Endothelial cell of umbilical vein (primary cell): Measurements from ENCODE around the gene B2M. TPM values are rescaled to one million over a fixed set of nuclear protein-coding genes. Genes with fewer than 3 reads are reported as not detected.

Experiments
- BruUV-seq: library from RNA; stranded (reverse); fragments of 400-500 nt; replicated peaks from 2 replicates; lab custom pipeline; 2021; lab: Mats Ljungman, UMichigan
- CTCF ChIA-PET: fragments of 300-600, 350-600 bp; sonication (Branson Sonifier 250); formaldehyde crosslinking; loops from one replicate; lab custom pipeline; 2021; ENCODE audit warnings: antibody characterized with exemption, inconsistent platforms; lab: Charles Lee
- POLR2A ChIA-PET: fragments of 300-600, 350-600 bp; sonication (Branson Sonifier 250); formaldehyde crosslinking; loops from one replicate; lab custom pipeline; 2021; ENCODE audit warnings: antibody characterized with exemption, inconsistent platforms; lab: Charles Lee
- DNase-seq: peaks from one replicate; pipeline ENCODE4 v3.0.0-alpha.2; 2011; ENCODE audit warnings: low read depth, low spot score
- FAIRE-seq: peaks from 2 replicates; lab custom pipeline; 2011; peaks lifted over from hg19 to GRCh38; lab: Jason Lieb, UNC
- H2AFZ ChIP-seq: 2 replicates; pipeline ENCODE4 v1.6.0; 2012; ENCODE audit warnings: low read depth, low read length, control low read depth, inconsistent platforms
- H3K27ac ChIP-seq: 2 replicates; pipeline ENCODE4 v1.5.1; 2011; ENCODE audit warnings: low read depth, mild to moderate bottlenecking, control low read depth, low read length, moderate library complexity; ENCODE audit not compliant: insufficient read depth
- H3K27me3 ChIP-seq, 2 experiments: 2 replicates each; pipeline versions ENCODE4 v1.6.0 to v1.6.1; 2011; ENCODE audit warnings: low read length in 2 of 2, mixed read lengths in 1 of 2; ENCODE audit not compliant: control insufficient read depth in 2 of 2, insufficient read depth in 2 of 2
- H3K36me3 ChIP-seq, 2 experiments: 2 replicates in 1 of 2; 3 replicates in 1 of 2; pipeline ENCODE4 v1.5.1; 2011; ENCODE audit warnings: low read length in 2 of 2, mild to moderate bottlenecking in 1 of 2, moderate library complexity in 1 of 2; ENCODE audit not compliant: control insufficient read depth in 2 of 2, insufficient read depth in 2 of 2; ENCODE audit errors: extremely low read depth in 1 of 2
- H3K4me1 ChIP-seq: 3 replicates; pipeline ENCODE4 v1.5.1; 2011; ENCODE audit warnings: mild to moderate bottlenecking, low read length; ENCODE audit not compliant: control insufficient read depth, insufficient read depth; ENCODE audit errors: extremely low read depth
- H3K4me2 ChIP-seq: 2 replicates; pipeline ENCODE4 v1.6.1; 2011; ENCODE audit warnings: low read length, control low read depth, mixed read lengths; ENCODE audit not compliant: insufficient read depth
- H3K4me3 ChIP-seq, 3 experiments: fragments of 200-600 bp in 1 of 3; sonication (generic), shearing (Covaris generic) in 1 of 3; replicated peaks in 1 of 3; 2 replicates each; pipeline ENCODE4 v1.5.1; 2011 to 2016; ENCODE audit warnings: control low read depth in 3 of 3, low read length in 3 of 3, mild to moderate bottlenecking in 2 of 3, inconsistent platforms in 1 of 3, low read depth in 1 of 3, moderate library complexity in 1 of 3; ENCODE audit not compliant: insufficient read depth in 1 of 3
- H3K79me2 ChIP-seq: 2 replicates; pipeline ENCODE4 v1.6.0; 2012; ENCODE audit warnings: low read length, inconsistent platforms; ENCODE audit not compliant: control insufficient read depth, insufficient read depth
- H3K9ac ChIP-seq: replicated peaks from 2 replicates; pipeline ENCODE3; 2011; ENCODE audit warnings: low read length, control low read depth; ENCODE audit not compliant: insufficient read depth; ENCODE audit errors: extremely low read depth
- H3K9me1 ChIP-seq: replicated peaks from 3 replicates; pipeline ENCODE4 v1.6.0; 2011; ENCODE audit warnings: mild to moderate bottlenecking, low read length; ENCODE audit not compliant: control insufficient read depth, insufficient read depth; ENCODE audit errors: extremely low read depth
- H3K9me3 ChIP-seq: replicated peaks from 2 replicates; pipeline ENCODE4 v1.5.1; 2012; ENCODE audit warnings: low read length, inconsistent platforms; ENCODE audit not compliant: control insufficient read depth, insufficient read depth
- H4K20me1 ChIP-seq: replicated peaks from 2 replicates; pipeline ENCODE3; 2011; ENCODE audit warnings: mild to moderate bottlenecking, low read length; ENCODE audit not compliant: control insufficient read depth, insufficient read depth; ENCODE audit errors: extremely low read depth
- CTCF ChIP-seq, 2 donors: IDR thresholded peaks; 1 replicate in 1 of 2; 2 replicates in 1 of 2; pipeline ENCODE4 v1.5.1; 2011; ENCODE audit warnings: low read length in 2 of 2, mild to moderate bottlenecking in 2 of 2, moderate library complexity in 2 of 2, control low read depth in 1 of 2, inconsistent platforms in 1 of 2, low read depth in 1 of 2; ENCODE audit not compliant: insufficient read depth in 1 of 2; ENCODE audit errors: extremely low read depth in 1 of 2
- EZH2 ChIP-seq: IDR thresholded peaks from 2 replicates; pipeline ENCODE4 v1.6.1; 2012; ENCODE audit warnings: borderline replicate concordance, low read depth, mild to moderate bottlenecking, moderate library complexity, low read length, inconsistent platforms; ENCODE audit not compliant: severe bottlenecking
- FOS ChIP-seq: IDR thresholded peaks from 2 replicates; pipeline ENCODE4 v1.6.1; 2011; ENCODE audit warnings: mild to moderate bottlenecking, low read length, moderate library complexity, borderline replicate concordance; ENCODE audit not compliant: insufficient read depth
- GATA2 ChIP-seq: IDR thresholded peaks from 2 replicates; pipeline ENCODE4 v1.7.0; 2011; ENCODE audit warnings: low read depth, mild to moderate bottlenecking, moderate library complexity, mixed read lengths, low read length; ENCODE audit not compliant: insufficient read length, insufficient read depth
- JUN ChIP-seq: IDR thresholded peaks from 2 replicates; pipeline ENCODE4 v1.6.1; 2011; ENCODE audit warnings: borderline replicate concordance, low read depth; ENCODE audit not compliant: insufficient read length, insufficient read depth
- MAX ChIP-seq: IDR thresholded peaks from 2 replicates; pipeline ENCODE4 v1.6.1; 2011; ENCODE audit not compliant: insufficient read depth, insufficient read length
- MYC ChIP-seq: IDR thresholded peaks from one replicate; pipeline ENCODE4 v1.6.1; 2011; ENCODE audit warnings: mild to moderate bottlenecking, low read depth, low read length
- POLR2A ChIP-seq: IDR thresholded peaks from 2 replicates; pipeline ENCODE4 v1.6.1; 2012; ENCODE audit warnings: low read depth, mild to moderate bottlenecking, control low read depth, low read length
- POLR2AphosphoS5 ChIP-seq: IDR thresholded peaks from 2 replicates; pipeline ENCODE4 v1.6.1; 2012; ENCODE audit warnings: low read depth, mild to moderate bottlenecking, control low read depth, low read length, moderate library complexity; ENCODE audit not compliant: insufficient read depth
- dilution Hi-C: fragments of 300-500 bp; cut with MboI; formaldehyde crosslinking; loops from one replicate; pipeline ENCODE4 v1.15.0; 2019; ENCODE audit warnings: low sequenced_read_pairs; ENCODE audit not compliant: extremely low pct_ligation_motif_present
- intact Hi-C: fragments of 100-400 bp; cut with micrococcal nuclease; formaldehyde crosslinking; loops from one replicate; pipeline ENCODE4 v1.10.0; 2022
- polyA plus RNA-seq, 4 experiments: library from polyadenylated mRNA; depleted of rRNA in 3 of 4; stranded (reverse) in 3 of 4; unstranded in 1 of 4; fragments of >200 nt; gene quantifications; 2 replicates each; pipeline versions ENCODE4 v1.2.1 to v1.2.3, GENCODE V29; 2011 to 2012; ENCODE audit warnings: missing spikeins in 1 of 4
- total RNA-seq: library from RNA; stranded (reverse); gene quantifications from 2 replicates; pipeline ENCODE4 v1.2.3, GENCODE V29; 2021

B2M gene
- total and polyA plus RNA-seq, 2 donors (not counting 3 experiments of a cell fraction or from before 2014, with no cell fraction given), result 985 to 5,206 TPM

GRCh38 chr15:44718180-44718926 is 7.0 kb downstream of the B2M start:
- H3K27ac ChIP-seq, result no peak overlapping the region
- peaks cover 15 to 24% of the 10 kb centered on the region in 2 experiments for H3K36me3 ChIP-seq
- TF ChIP-seq JUN (no peak), MYC (no peak), GATA2 (no peak), CTCF (IDR thresholded peaks at IDR 0.05; ENCODE audit: extremely low read depth in 1 of 2, insufficient read depth in 1 of 2, low read depth in 1 of 2, low read length in 2 of 2) (no peak), MAX (no peak), POLR2AphosphoS5 (no peak), EZH2 (no peak), FOS (no peak), POLR2A (no peak)
- H3K9ac ChIP-seq, result no peak overlapping the region
- no peak for FAIRE-seq
- H3K4me3 ChIP-seq, result no peak overlapping the region
- H4K20me1 ChIP-seq, result peaks cover 5% of the 10 kb centered on the region
- dilution Hi-C loops (no loop called here), intact Hi-C loops (loop anchor here (10.0 kb wide), 2 partner anchors 206 to 476 kb away; no protein-coding TSS in a partner anchor)
- no TSS peak for BruUV-seq
- CTCF ChIA-PET, result no interaction called here
- no peak overlapping the region for H3K4me2 ChIP-seq
- POLR2A ChIA-PET, result no interaction called here
- H3K79me2 ChIP-seq, result peaks cover 24% of the 10 kb centered on the region
- no peaks in the 10 kb centered on the region for H3K4me1 ChIP-seq
- no peaks in the 10 kb centered on the region for H3K9me1 ChIP-seq
- H2AFZ ChIP-seq, result no peak overlapping the region
- DNase-seq, result no peak
- no peaks in the 10 kb centered on the region for H3K9me3 ChIP-seq
- no peaks in the 10 kb centered on the region for H3K27me3 ChIP-seq
